GM18873 (cell line): ENCODE results near the gene KRT81.
A peak's percentile ranks its signal among the peaks of the same experiment; 100 is the strongest.

Source experiments
- ATAC-seq: cut with Tn5 transposase; IDR thresholded peaks from one replicate; pipeline ENCODE4 v1.9.1; 2021; ENCODE audit warnings: mild to moderate bottlenecking, moderate library complexity, moderate number of reproducible peaks; ENCODE audit not compliant: unreplicated experiment, low FRiP score

The KRT81 gene

GRCh38 chr12:52291267-52291935 is at the start of gene KRT81:
TSS of gene KRT81 (minus strand) at chr12:52291534. CDS start at chr12:52291465, 69 bp downstream.
- ATAC-seq, result no peak

DNA sequence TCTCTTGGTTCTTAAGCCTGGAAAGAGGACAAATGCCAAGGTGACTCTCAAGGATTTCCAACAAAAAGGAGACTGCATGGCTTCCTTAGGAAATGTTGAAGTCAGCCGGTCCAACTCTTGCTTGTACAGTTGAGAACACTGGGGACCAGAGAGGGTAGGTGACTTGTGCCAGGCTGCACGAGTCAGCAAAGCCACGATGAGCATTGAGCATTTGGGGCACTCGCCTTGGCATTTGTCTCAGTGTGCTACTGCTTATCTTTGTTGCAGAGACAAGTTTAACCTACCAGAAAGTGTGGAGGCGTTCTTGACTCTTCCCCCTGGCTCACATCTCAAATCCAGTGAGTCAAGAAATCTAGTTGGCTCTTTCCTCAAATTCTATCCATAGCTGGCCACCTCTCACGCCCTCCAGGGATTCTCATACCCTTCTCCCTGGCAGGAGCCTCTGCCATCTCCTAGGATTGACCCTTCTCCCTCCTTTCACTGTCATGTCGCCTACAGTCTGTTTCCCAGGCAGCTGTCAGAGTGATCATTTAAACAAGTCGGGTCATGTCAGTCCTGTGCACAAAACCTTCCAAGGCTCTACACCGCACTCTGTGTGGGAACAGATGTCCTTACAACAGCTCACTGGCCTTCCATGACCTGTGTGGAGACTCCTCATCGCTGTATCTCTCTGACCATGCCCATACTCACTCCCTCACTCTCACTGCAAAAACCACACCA is 47.1 kb upstream of the KRT81 start:
- ATAC-seq, result no peak

DNA sequence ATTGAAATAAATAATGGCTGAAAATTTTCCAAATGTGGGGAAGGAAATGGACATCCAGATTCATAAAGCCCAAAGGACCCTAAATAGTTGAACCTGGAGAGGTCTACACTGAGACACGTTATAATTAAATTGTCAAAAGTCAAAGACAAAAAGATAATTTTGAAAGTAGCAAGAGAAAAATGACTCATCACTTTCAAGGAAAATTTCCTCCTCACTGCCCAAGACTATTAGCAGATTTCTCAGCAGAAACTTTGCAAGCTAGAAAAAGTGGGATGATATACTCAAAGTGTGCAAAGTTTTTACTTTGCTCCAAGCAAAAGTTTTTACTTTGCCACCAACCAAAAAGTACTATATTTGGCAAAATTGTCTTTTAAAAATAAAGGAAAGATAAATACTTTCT is 45.7 kb upstream of the KRT81 start:
- ATAC-seq, result no peak

DNA sequence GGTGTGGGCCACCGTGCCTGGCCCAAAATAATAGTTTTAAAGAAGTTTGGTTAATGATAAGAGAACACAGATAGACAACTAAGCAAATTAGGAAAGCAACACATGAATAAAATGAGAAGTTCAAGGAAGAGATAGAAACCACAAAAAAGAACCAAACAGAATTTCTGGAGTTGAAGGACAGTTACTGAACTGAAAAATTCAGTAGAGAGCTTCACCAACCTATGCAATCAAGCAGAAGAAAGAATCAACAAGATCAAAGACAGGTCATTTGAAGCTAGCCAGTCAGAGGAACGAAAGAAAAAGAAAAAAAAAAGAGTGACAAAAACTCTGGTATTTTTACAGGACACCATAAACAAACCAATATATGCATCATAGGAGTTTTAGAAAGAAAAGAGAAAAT is 45.3 kb upstream of the KRT81 start:
- ATAC-seq, result no peak

GRCh38 chr12:52335598-52336262 is 44.4 kb upstream of the KRT81 start:
- no peak for ATAC-seq

DNA sequence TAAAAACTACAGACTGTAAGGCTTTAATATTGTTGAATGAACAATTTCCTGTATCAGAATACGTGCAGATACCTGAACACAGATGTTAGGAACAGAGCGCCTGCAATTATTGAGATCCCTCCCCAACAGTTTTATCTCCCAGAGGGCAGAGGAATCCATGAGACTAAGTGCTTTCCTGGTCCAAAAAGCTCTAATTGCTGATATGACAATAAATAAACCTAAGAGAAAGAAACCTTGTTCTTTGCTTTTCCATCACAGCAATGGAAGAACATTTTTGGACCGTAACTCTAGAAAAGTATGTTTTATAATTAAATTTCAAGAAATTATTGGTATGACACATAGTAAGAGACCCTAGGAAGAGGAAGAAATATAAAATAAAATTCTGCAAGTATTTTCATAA is 42.9 kb upstream of the KRT81 start:
- ATAC-seq, result no peak

- ATAC-seq, result no peak
These were observed 42.0 kb upstream of the KRT81 start for GRCh38 chr12:52333321-52333720.

- no peak for ATAC-seq
These were observed 41.0 kb upstream of the KRT81 start for GRCh38 chr12:52332381-52332780.

DNA sequence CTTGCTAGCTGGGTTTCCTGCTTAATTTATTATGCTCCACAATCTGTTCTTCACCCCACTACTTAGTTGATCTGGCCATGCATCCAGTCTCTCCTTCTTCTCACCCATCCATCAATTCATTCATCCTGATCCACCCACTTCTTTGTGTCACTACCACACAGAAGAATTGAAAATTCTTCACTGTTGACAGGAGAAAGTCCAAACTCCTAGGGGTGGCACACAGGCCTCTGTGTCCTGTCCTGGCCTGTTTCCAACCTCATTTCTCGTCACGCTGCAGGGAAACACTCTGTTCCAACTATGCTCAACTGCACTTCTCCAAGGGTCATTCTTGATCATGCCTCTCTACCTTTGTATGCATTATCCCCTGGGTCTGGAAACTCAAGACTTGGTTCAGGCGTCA is 40.5 kb upstream of the KRT81 start:
- no peak for ATAC-seq

- no peak for ATAC-seq
These were observed 39.7 kb upstream of the KRT81 start for GRCh38 chr12:52331039-52331438.

GRCh38 chr12:52327830-52328500 is 36.6 kb upstream of the KRT81 start:
- ATAC-seq, result no peak

- peak; percentile 92 for ATAC-seq
These were observed 35.9 kb upstream of the KRT81 start for GRCh38 chr12:52327052-52327829.

GRCh38 chr12:52324153-52324444 is 32.8 kb upstream of the KRT81 start:
- no peak for ATAC-seq

DNA sequence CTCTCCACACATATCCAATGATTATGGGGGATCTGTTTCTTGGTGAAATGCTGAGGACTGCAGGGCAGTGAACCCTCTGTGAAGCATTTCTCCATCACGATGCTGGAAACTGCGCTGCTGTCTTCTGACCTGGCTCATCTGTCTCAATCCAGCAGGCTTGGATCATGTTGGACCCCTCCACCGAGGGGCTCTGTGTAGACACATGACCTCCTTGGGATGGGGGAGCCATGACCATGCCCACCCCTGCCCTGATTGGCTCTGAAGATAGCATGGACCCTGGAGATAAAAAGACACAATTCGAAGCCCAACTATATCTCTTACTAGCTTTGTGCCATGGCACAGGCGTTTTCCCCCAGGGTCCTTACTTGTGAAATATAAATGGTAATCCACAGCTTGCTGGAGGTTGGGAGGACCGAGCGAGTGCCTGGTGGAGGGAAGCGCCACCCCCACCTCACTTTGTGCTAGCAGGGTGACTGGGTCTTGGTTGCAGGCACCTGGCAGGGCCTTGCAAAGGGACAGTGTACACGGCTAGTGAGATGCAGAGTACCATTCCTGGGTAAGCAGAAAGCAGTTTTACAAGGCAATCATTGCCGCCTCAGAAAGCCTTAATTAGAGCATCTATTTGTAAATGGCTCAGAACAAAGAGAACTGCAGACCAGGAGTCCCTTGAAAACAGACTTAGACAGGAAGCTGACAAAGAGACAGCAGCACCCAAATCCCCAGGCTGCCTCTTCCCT is 32.2 kb upstream of the KRT81 start:
- ATAC-seq, result no peak

GRCh38 chr12:52323001-52323400 is 31.7 kb upstream of the KRT81 start:
- no peak for ATAC-seq

DNA sequence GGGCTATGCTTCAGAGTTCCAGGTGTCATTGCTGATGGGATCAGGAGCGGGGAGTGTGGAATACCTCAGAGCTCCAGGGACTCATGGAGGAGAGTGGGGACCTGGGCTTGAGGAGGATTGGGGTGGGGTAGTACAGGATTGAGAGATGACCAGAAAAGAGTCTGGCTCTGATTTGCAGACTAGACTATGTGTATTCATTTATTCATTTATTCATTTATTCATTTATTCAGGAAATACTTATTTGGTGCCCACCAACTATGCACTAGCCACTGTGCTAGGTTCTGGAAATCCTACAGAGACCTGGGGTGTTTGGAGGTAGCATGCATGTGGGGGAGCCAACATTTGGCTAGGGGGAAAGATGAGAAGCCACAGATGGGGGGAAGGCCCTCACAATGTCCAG is 30.7 kb upstream of the KRT81 start:
- no peak for ATAC-seq

- no peak for ATAC-seq
These were observed 30.1 kb upstream of the KRT81 start for GRCh38 chr12:52321418-52321817.

- no peak for ATAC-seq
These were observed 29.6 kb upstream of the KRT81 start, which contains the start of gene KRT83 for GRCh38 chr12:52320784-52321400. TSS of gene KRT83 (minus strand) at chr12:52321398. CDS start at chr12:52321335, 63 bp downstream.

GRCh38 chr12:52319097-52319496 is 27.8 kb upstream of the KRT81 start:
- ATAC-seq, result no peak
